NCI-H1694 (cell line): ENCODE measurements around the gene OXCT1.

Experiments used
- DNase-seq: peaks from one replicate; lab custom pipeline; 2025; lab: John Stamatoyannopoulos, UW

Gene OXCT1

GRCh38 chr5:41869724-41870626, at the start of gene OXCT1:
Gene OXCT1, minus strand, starts transcription at chr5:41870425. Its CDS starts 67 bp downstream, at chr5:41870358.
- peak; percentile 69 for DNase-seq

GRCh38 chr5:41918105-41918504, 47.9 kb upstream of the OXCT1 start:
- DNase-seq = no peak

GRCh38 chr5:41908374-41909079, 38.3 kb upstream of the OXCT1 start:
- no peak for DNase-seq

- no peak for DNase-seq
These were observed 35.9 kb upstream of the OXCT1 start for GRCh38 chr5:41906151-41906550.

GRCh38 chr5:41903892-41904799, 33.9 kb upstream of the OXCT1 start, which contains the start of gene RIMOC1:
Gene RIMOC1, plus strand, starts transcription at chr5:41904344. Its CDS starts 24 bp downstream, at chr5:41904368.
- peak; percentile 99 for DNase-seq

- no peak for DNase-seq
These were observed 33.2 kb upstream of the OXCT1 start for GRCh38 chr5:41903382-41903891.

GRCh38 chr5:41896230-41896629, 26.0 kb upstream of the OXCT1 start:
- DNase-seq = no peak

GRCh38 chr5:41893074-41893851, 23.0 kb upstream of the OXCT1 start:
- DNase-seq = no peak

- no peak for DNase-seq
These were observed 21.8 kb upstream of the OXCT1 start for GRCh38 chr5:41892031-41892430.

GRCh38 chr5:41891066-41891707, 21.0 kb upstream of the OXCT1 start:
- DNase-seq = no peak

GRCh38 chr5:41885286-41885685, 15.1 kb upstream of the OXCT1 start:
- DNase-seq = no peak

- no peak for DNase-seq
These were observed 13.7 kb upstream of the OXCT1 start for GRCh38 chr5:41883936-41884335.

- DNase-seq = no peak
These were observed 13.0 kb upstream of the OXCT1 start for GRCh38 chr5:41883243-41883642.

GRCh38 chr5:41882765-41883164, 12.5 kb upstream of the OXCT1 start:
- DNase-seq = no peak

GRCh38 chr5:41878643-41879478, 8.6 kb upstream of the OXCT1 start:
- DNase-seq = no peak

GRCh38 chr5:41878173-41878572, 7.9 kb upstream of the OXCT1 start:
- no peak for DNase-seq

GRCh38 chr5:41877408-41877807, 7.2 kb upstream of the OXCT1 start:
- no peak for DNase-seq

- DNase-seq = no peak
These were observed 6.5 kb upstream of the OXCT1 start for GRCh38 chr5:41876678-41877077.

- DNase-seq = no peak
These were observed 4.9 kb upstream of the OXCT1 start for GRCh38 chr5:41875121-41875520.
